Retinal pigment epithelial cell (primary cell): ENCODE results near the gene CAND2.

Source experiments
- DNase-seq: peaks from one replicate; pipeline ENCODE4 v3.0.0-alpha.2; 2010; ENCODE audit warnings: low read depth
- H3K4me3 ChIP-seq: 2 replicates; pipeline ENCODE4 v1.5.1; 2011; ENCODE audit warnings: mild to moderate bottlenecking, low read length, control low read depth, moderate library complexity
- CTCF ChIP-seq: conservative IDR thresholded peaks from 2 replicates; pipeline ENCODE4 v1.5.1; 2011; ENCODE audit warnings: low read depth, low read length, control low read depth, inconsistent platforms

Gene CAND2

GRCh38 chr3:12818773-12819172 lies 22.3 kb downstream of the CAND2 start:
- no peak overlapping the region for H3K4me3 ChIP-seq
- no peak for TF ChIP-seq CTCF
- no peak for DNase-seq

GRCh38 chr3:12822725-12823373 lies 26.4 kb downstream of the CAND2 start:
- no peak overlapping the region for H3K4me3 ChIP-seq
- TF ChIP-seq CTCF, result peak; percentile 42
- no peak for DNase-seq

GRCh38 chr3:12824299-12824698 lies 27.8 kb downstream of the CAND2 start:
- TF ChIP-seq CTCF, result no peak
- no peak for DNase-seq
- no peak overlapping the region for H3K4me3 ChIP-seq

GRCh38 chr3:12825156-12825555 lies 28.7 kb downstream of the CAND2 start:
- H3K4me3 ChIP-seq, result no peak overlapping the region
- no peak for DNase-seq
- TF ChIP-seq CTCF, result no peak

GRCh38 chr3:12828751-12829150 lies 32.3 kb downstream of the CAND2 start:
- DNase-seq, result no peak
- H3K4me3 ChIP-seq, result no peak overlapping the region
- TF ChIP-seq CTCF, result no peak

- TF ChIP-seq CTCF, result no peak
- no peak for DNase-seq
Observed at GRCh38 chr3:12829404-12829803, 32.9 kb downstream of the CAND2 start.

More at GRCh38 chr3:12829404-12829803, 32.9 kb downstream of the CAND2 start:
- H3K4me3 ChIP-seq, result no peak overlapping the region
